IMR-90 (cell line): ENCODE data around the gene HDAC8. TPM values are rescaled to one million over a fixed set of nuclear protein-coding genes. Genes with fewer than 3 reads are reported as not detected.

ENCODE experiments used
- ATAC-seq: fragments of 200-7000 bp; cut with Tn5 transposase; 2 replicates; pipeline ENCODE4 v1.9.1; 2020; ENCODE audit warnings: low read depth, mild to moderate bottlenecking, moderate library complexity
- BruUV-seq: library from RNA; stranded (reverse); fragments of 400-500 nt; replicated peaks from 2 replicates; lab custom pipeline; 2021; lab: Mats Ljungman, UMichigan
- CTCF ChIA-PET: fragments of 300-600 bp; formaldehyde crosslinking; extraction: SDS; loops from one replicate; lab custom pipeline; 2021; ENCODE audit warnings: antibody characterized with exemption; lab: Yijun Ruan, JAX
- POLR2A ChIA-PET: fragments of 300-600 bp; sonication (Branson Sonifier 250); formaldehyde crosslinking; loops from one replicate; lab custom pipeline; 2022; ENCODE audit warnings: antibody characterized with exemption; ENCODE audit not compliant: unreplicated experiment; lab: Charles Lee
- DNase-seq: peaks from one replicate; pipeline ENCODE4 v3.0.0; 2013
- H2AFZ ChIP-seq: replicated peaks from 2 replicates; pipeline ENCODE3; 2013; ENCODE audit warnings: low read length, mild to moderate bottlenecking; ENCODE audit not compliant: poor library complexity
- H2AK5ac ChIP-seq: 2 replicates; pipeline ENCODE4 v1.6.1; 2013; ENCODE audit warnings: low read depth, low read length, inconsistent platforms
- H2AK9ac ChIP-seq: replicated peaks from 2 replicates; pipeline ENCODE3; 2013; ENCODE audit warnings: mild to moderate bottlenecking, low read depth, low read length, moderate library complexity; ENCODE audit not compliant: poor library complexity
- H2BK120ac ChIP-seq: 2 replicates; pipeline ENCODE4 v1.6.1; 2013; ENCODE audit warnings: low read depth, low read length, inconsistent platforms
- H2BK15ac ChIP-seq: 3 replicates; pipeline ENCODE4 v1.6.1; 2013; ENCODE audit warnings: low read depth, low read length, inconsistent platforms
- H2BK20ac ChIP-seq: 2 replicates; pipeline ENCODE4 v1.6.1; 2013; ENCODE audit warnings: low read depth, mild to moderate bottlenecking, inconsistent platforms, low read length, moderate library complexity
- H2BK5ac ChIP-seq: 2 replicates; pipeline ENCODE4 v1.6.1; 2013; ENCODE audit warnings: mild to moderate bottlenecking, low read depth, low read length, inconsistent platforms; ENCODE audit not compliant: poor library complexity, severe bottlenecking
- H3K14ac ChIP-seq: replicated peaks from 2 replicates; pipeline ENCODE4 v1.6.1; 2013; ENCODE audit warnings: low read depth, low read length, inconsistent platforms
- H3K18ac ChIP-seq: 2 replicates; pipeline ENCODE4 v1.6.1; 2013; ENCODE audit warnings: low read depth, low read length, control low read depth
- H3K23ac ChIP-seq: 2 replicates; pipeline ENCODE4 v1.6.1; 2013; ENCODE audit warnings: low read depth, low read length, inconsistent platforms
- H3K27ac ChIP-seq: 2 replicates; pipeline ENCODE4 v1.5.1; 2013; ENCODE audit warnings: mild to moderate bottlenecking, control low read depth, low read length; ENCODE audit not compliant: insufficient read depth
- H3K27me3 ChIP-seq: 2 replicates; pipeline ENCODE4 v1.6.1; 2013; ENCODE audit warnings: low read length; ENCODE audit not compliant: control insufficient read depth, insufficient read depth
- H3K36me3 ChIP-seq: 2 replicates; pipeline ENCODE4 v1.6.1; 2013; ENCODE audit warnings: low read length, mixed read lengths; ENCODE audit not compliant: control insufficient read depth, insufficient read depth
- H3K4ac ChIP-seq: 2 replicates; pipeline ENCODE4 v1.6.1; 2013; ENCODE audit warnings: low read depth, low read length, inconsistent platforms
- H3K4me1 ChIP-seq: 2 replicates; pipeline ENCODE4 v1.6.1; 2013; ENCODE audit warnings: low read length, mixed read lengths; ENCODE audit not compliant: control insufficient read depth, insufficient read depth
- H3K4me2 ChIP-seq: 2 replicates; pipeline ENCODE4 v1.6.1; 2013; ENCODE audit warnings: low read depth, mild to moderate bottlenecking, control low read depth, low read length, moderate library complexity
- H3K4me3 ChIP-seq: 2 replicates; pipeline ENCODE4 v1.5.1; 2013; ENCODE audit warnings: low read depth, mild to moderate bottlenecking, control low read depth, low read length, moderate library complexity; ENCODE audit not compliant: insufficient read depth
- H3K56ac ChIP-seq: 2 replicates; pipeline ENCODE4 v1.6.1; 2013; ENCODE audit warnings: low read length, inconsistent platforms; ENCODE audit not compliant: insufficient read depth; ENCODE audit errors: extremely low read depth
- H3K79me1 ChIP-seq, 2 experiments: 2 replicates each; pipeline ENCODE4 v1.6.1; 2013; ENCODE audit warnings: low read length in 2 of 2, inconsistent platforms in 1 of 2, low read depth in 1 of 2
- H3K9ac ChIP-seq: 2 replicates; pipeline ENCODE4 v1.6.1; 2013; ENCODE audit warnings: low read depth, low read length, control low read depth
- H3K9me1 ChIP-seq: 2 replicates; pipeline ENCODE4 v1.6.1; 2013; ENCODE audit warnings: low read length, inconsistent platforms; ENCODE audit not compliant: insufficient read depth
- H3K9me3 ChIP-seq: 2 replicates; pipeline ENCODE4 v1.6.1; 2013; ENCODE audit warnings: low read length; ENCODE audit not compliant: control insufficient read depth, insufficient read depth
- H4K20me1 ChIP-seq: 2 replicates; pipeline ENCODE4 v1.6.1; 2013; ENCODE audit warnings: low read length, inconsistent platforms; ENCODE audit not compliant: insufficient read depth
- H4K5ac ChIP-seq: 2 replicates; pipeline ENCODE4 v1.6.1; 2013; ENCODE audit warnings: mild to moderate bottlenecking, low read depth, low read length, control low read depth
- H4K8ac ChIP-seq, 2 experiments: 2 replicates each; pipeline ENCODE4 v1.6.1; 2013; ENCODE audit warnings: low read depth in 2 of 2, low read length in 2 of 2, control low read depth in 1 of 2, inconsistent platforms in 1 of 2
- H4K91ac ChIP-seq: 2 replicates; pipeline ENCODE4 v1.6.1; 2013; ENCODE audit warnings: low read depth, low read length, inconsistent platforms; ENCODE audit not compliant: insufficient read depth
- BHLHE40 ChIP-seq: fragments of 150-350 bp; IDR thresholded peaks from 2 replicates; pipeline ENCODE4 v1.6.1; 2016; ENCODE audit warnings: mild to moderate bottlenecking, low read depth, low read length
- CEBPB ChIP-seq: IDR thresholded peaks from 2 replicates; pipeline ENCODE4 v1.6.1; 2012; ENCODE audit warnings: low read depth, low read length, improper control_type of control experiment
- MAFK ChIP-seq: IDR thresholded peaks from 2 replicates; pipeline ENCODE4 v1.6.1; 2012; ENCODE audit warnings: low read depth, low read length, improper control_type of control experiment
- MAZ ChIP-seq: IDR thresholded peaks from 2 replicates; pipeline ENCODE4 v1.6.1; 2012; ENCODE audit warnings: low read depth, mild to moderate bottlenecking, low read length, improper control_type of control experiment, moderate library complexity, borderline replicate concordance
- POLR2A ChIP-seq: IDR thresholded peaks from 2 replicates; pipeline ENCODE4 v1.6.1; 2012; ENCODE audit warnings: mild to moderate bottlenecking, low read depth, low read length
- RAD21 ChIP-seq: IDR thresholded peaks from 2 replicates; pipeline ENCODE4 v1.6.1; 2012; ENCODE audit warnings: low read length, improper control_type of control experiment
- RFX5 ChIP-seq: IDR thresholded peaks from 2 replicates; pipeline ENCODE4 v1.8.0; 2012; ENCODE audit warnings: low read depth, mild to moderate bottlenecking, low read length, moderate library complexity
- USF2 ChIP-seq: fragments of 150-350 bp; IDR thresholded peaks from 2 replicates; pipeline ENCODE4 v1.6.1; 2017; ENCODE audit warnings: mild to moderate bottlenecking, antibody characterized with exemption, low read length, low read depth
- WGBS, 2 experiments: methylation state at CpG; one replicate each; pipeline versions ENCODE4 v1.1.5 to v1.1.7; 2013; ENCODE audit warnings: missing lambda C conversion rate in 2 of 2; ENCODE audit not compliant: insufficient read length in 1 of 2; ENCODE audit errors: extremely low coverage in 2 of 2; 5-methylcytosine and 5-hydroxymethylcytosine counted together
- dilution Hi-C: fragments of 300-500 bp; cut with HindIII; formaldehyde crosslinking; loops from one replicate; pipeline ENCODE4 v1.14.3; 2018; ENCODE audit warnings: low sequenced_read_pairs; ENCODE audit not compliant: unreplicated experiment
- in situ Hi-C: fragments of 300-500 bp; cut with MboI; formaldehyde crosslinking; loops from 3 replicates; pipeline ENCODE4 v1.14.3; 2019; ENCODE audit warnings: low sequenced_read_pairs, inconsistent platforms, mixed read lengths
- intact Hi-C: fragments of 100-400 bp; cut with micrococcal nuclease; formaldehyde crosslinking; loops from 2 replicates; pipeline ENCODE4 v1.10.0; 2022
- polyA plus RNA-seq, 3 experiments: library from polyadenylated mRNA; depleted of rRNA; stranded (reverse); fragments of >200 nt; gene quantifications; 2 replicates each; pipeline ENCODE4 v1.2.3, GENCODE V29; 2012; ENCODE audit warnings: low replicate concordance in 1 of 3
- total RNA-seq: library from RNA; depleted of rRNA; stranded (reverse); fragments of >200 nt; gene quantifications from 2 replicates; pipeline ENCODE4 v1.2.3, GENCODE V29; 2012

Gene HDAC8
- total and polyA plus RNA-seq, 2 of the 4 experiments (the other 2 are of a cell fraction) = 16.1 to 28.5 TPM

DNA sequence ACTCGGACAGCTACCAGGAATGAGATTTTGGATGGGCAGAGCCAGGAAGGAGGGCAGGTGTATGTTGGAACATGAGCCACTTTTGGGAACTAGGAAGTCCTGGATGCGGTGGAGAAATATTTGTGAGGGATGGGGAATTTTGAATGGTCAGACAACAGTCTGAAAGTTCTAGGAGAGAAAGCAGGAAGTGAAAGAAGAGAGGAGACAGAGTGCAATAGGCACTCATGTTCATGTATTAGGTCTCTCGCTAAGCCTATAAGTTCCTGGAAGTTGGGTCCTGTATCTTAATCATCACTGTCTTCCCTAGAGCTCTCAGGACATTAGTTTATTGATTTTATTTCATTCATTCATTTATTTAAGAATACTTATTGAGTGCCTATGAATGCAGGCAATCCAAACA is 201.2 kb downstream of the HDAC8 start:
- no peak overlapping the region for H3K27ac ChIP-seq
- H3K36me3 ChIP-seq = no peaks in the 10 kb centered on the region
- no peak overlapping the region for H2AFZ ChIP-seq
- no peak overlapping the region for H2AK9ac ChIP-seq
- H3K4me3 ChIP-seq = no peak overlapping the region
- no peak overlapping the region for H3K56ac ChIP-seq
- no peak overlapping the region for H3K4ac ChIP-seq
- H3K23ac ChIP-seq = no peak overlapping the region
- H2BK5ac ChIP-seq = no peak overlapping the region
- TF ChIP-seq RAD21 (no peak), BHLHE40 (no peak), RFX5 (no peak), MAZ (no peak), MAFK (no peak), USF2 (no peak), CEBPB (no peak), POLR2A (no peak)
- H3K27me3 ChIP-seq = peaks cover 20% of the 10 kb centered on the region
- H3K9me3 ChIP-seq = no peaks in the 10 kb centered on the region
- ATAC-seq = no peak
- H2BK20ac ChIP-seq = no peak overlapping the region
- BruUV-seq = no TSS peak
- 65% methylated on average over 2 of the region's 3 CpGs; no CpG with 5 or more reads in 1 of the 2 experiments for WGBS, 2 experiments
- H3K4me2 ChIP-seq = no peak overlapping the region
- H3K4me1 ChIP-seq = no peaks in the 10 kb centered on the region
- no peak for DNase-seq
- no peak overlapping the region for H2AK5ac ChIP-seq
- ChIA-PET CTCF (no interaction called here), POLR2A (no interaction called here)
- no peak overlapping the region for H4K91ac ChIP-seq
- H3K18ac ChIP-seq = no peak overlapping the region
- dilution Hi-C loops = no loop called here
- H2BK120ac ChIP-seq = no peak overlapping the region
- no peaks in the 10 kb centered on the region for H3K79me1 ChIP-seq
- H4K5ac ChIP-seq = no peak overlapping the region
- no peak overlapping the region for H2BK15ac ChIP-seq
- no peaks in the 10 kb centered on the region for H4K20me1 ChIP-seq
- in situ Hi-C loops = no loop called here
- no peaks in the 10 kb centered on the region; the same call in 1 of the 2 replicates for H3K9me1 ChIP-seq
- intact Hi-C loops = no loop called here
- no peak overlapping the region for H4K8ac ChIP-seq
- no peak overlapping the region for H3K9ac ChIP-seq
- H3K14ac ChIP-seq = no peak overlapping the region
